ENCODE measurements around the gene ULK3. TPM values are rescaled to one million over a fixed set of nuclear protein-coding genes. Genes with fewer than 3 reads are reported as not detected.

The ULK3 gene
- total RNA-seq, 1 donor: 17.7 TPM

- H3K4me3 ChIP-seq (ENCODE audit: low read depth, low read length): no peak overlapping the region
- no peak for DNase-seq (ENCODE audit: low read depth)
- TF ChIP-seq, protein P1, sequence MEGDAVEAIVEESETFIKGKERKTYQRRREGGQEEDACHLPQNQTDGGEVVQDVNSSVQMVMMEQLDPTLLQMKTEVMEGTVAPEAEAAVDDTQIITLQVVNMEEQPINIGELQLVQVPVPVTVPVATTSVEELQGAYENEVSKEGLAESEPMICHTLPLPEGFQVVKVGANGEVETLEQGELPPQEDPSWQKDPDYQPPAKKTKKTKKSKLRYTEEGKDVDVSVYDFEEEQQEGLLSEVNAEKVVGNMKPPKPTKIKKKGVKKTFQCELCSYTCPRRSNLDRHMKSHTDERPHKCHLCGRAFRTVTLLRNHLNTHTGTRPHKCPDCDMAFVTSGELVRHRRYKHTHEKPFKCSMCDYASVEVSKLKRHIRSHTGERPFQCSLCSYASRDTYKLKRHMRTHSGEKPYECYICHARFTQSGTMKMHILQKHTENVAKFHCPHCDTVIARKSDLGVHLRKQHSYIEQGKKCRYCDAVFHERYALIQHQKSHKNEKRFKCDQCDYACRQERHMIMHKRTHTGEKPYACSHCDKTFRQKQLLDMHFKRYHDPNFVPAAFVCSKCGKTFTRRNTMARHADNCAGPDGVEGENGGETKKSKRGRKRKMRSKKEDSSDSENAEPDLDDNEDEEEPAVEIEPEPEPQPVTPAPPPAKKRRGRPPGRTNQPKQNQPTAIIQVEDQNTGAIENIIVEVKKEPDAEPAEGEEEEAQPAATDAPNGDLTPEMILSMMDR (IDR thresholded peaks at IDR 0.05; ENCODE audit: insufficient read depth, low read length): no peak
Measured at GRCh38 chr15:74816624-74817369, 26.2 kb downstream of the ULK3 start.

DNA sequence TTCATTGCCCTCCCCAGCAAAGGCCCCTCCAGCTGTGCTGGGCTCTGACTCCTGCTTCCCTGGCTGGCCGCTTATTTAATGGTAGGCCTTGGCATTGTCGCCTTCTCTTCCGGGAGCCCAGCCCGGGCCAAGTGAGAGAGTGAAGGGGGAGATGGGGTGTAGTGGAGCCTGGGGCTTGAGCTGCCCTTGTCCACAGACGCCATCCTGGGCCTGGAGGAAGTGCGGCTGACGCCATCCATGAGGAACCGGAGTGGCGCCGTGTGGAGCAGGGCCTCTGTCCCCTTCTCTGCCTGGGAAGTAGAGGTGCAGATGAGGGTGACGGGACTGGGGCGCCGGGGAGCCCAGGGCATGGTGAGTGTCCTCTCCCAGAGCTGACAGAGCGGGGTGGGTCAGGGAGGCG, 27.0 kb downstream of the ULK3 start:
- TF ChIP-seq, protein P1 (IDR thresholded peaks at IDR 0.05; ENCODE audit: insufficient read depth, low read length): no peak
- DNase-seq (ENCODE audit: low read depth): no peak
- H3K4me3 ChIP-seq (ENCODE audit: low read depth, low read length): no peak overlapping the region

DNA sequence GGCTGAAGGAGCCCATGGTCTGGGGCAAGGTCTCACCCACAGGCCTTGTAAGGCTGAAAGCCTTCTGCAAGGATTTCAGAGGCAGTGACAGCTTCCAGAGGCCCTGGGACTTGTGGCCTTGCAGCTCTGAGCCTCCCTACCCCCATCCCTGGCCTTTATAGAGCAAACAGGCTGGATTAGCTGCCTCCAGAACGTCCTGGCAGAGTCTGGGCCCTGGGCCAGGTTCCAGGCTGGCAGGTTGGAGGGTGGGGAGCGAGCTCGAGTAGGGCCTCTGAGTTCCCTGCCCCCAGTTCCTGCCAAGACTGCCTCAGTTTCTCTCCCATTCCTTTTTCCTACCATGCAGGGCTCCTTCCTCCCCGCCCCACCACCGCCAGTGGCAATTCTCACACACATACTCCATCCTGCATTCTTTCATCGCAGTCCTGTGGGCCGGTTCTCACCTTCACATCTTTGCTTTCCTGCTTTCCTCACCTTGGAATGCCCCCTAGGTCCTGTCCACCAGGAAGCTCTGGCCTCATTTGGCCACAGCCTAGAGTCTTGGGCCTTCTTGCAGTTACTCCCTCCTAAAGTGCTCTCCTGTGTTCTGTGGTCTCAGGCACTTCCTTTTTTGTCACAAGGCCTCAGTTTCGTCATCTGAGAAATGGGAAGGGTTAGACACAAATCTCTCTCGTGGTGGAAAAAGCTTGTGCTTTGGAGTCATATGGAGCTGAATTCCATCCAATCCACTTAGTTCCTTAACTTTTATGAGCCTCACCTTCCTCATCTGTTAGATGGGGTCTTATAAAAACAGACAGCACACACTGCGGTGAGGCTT, 27.6 kb downstream of the ULK3 start:
- no peak overlapping the region for H3K4me3 ChIP-seq (ENCODE audit: low read depth, low read length)
- DNase-seq (ENCODE audit: low read depth): no peak
- TF ChIP-seq, protein P1 (IDR thresholded peaks at IDR 0.05; ENCODE audit: insufficient read depth, low read length): no peak

DNA sequence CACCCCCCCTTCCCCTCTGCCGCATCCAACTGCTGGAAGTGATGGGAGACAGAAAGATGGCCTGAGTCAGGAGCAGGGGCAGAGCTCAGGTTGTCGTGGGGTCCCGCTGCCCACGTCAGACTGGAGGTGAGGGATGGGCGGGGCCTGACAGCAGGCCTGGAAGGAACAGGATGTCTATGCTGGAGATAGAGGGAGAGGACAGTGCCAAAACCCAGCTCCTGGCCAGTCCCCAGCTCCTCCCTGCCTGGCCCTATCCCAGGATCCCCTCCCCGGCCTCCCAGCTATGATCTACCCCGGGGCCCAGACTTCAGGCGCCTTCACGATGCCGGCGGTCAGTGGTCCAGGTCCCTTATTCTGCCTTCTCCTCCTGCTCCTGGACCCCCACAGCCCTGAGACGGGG, 30.4 kb downstream of the ULK3 start, which contains the start of gene LMAN1L:
Gene LMAN1L, plus strand, starts transcription at position 303 of the 400 bp plus-strand sequence. Its CDS starts 20 bp downstream, at position 323.
- no peak within 1 kb of the TSS for H3K4me3 ChIP-seq (ENCODE audit: low read depth, low read length)
- DNase-seq (ENCODE audit: low read depth): no peak
- TF ChIP-seq, protein P1 (IDR thresholded peaks at IDR 0.05; ENCODE audit: insufficient read depth, low read length): no peak

DNA sequence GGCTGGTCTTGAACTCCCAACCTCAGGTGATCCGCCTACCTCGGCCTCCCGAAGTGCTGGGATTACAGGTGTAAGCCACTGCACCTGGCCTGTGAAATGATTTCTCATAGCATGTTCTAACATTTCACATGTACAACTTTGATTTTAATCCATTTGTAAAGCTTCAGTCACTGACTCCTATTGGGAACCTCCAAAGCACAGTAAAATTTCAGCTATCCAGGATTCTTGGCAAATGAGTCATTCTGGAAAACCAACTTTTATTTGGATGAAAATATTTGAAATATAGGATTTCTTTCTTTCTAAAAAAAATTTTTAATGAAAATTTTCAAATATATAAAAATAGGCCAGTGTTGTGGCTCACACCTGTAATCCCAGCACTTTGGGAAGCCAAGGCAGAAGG, 33.0 kb downstream of the ULK3 start:
- TF ChIP-seq, protein P1 (IDR thresholded peaks at IDR 0.05; ENCODE audit: insufficient read depth, low read length): no peak
- no peak overlapping the region for H3K4me3 ChIP-seq (ENCODE audit: low read depth, low read length)
- peak; percentile 50 for DNase-seq (ENCODE audit: low read depth)

DNA sequence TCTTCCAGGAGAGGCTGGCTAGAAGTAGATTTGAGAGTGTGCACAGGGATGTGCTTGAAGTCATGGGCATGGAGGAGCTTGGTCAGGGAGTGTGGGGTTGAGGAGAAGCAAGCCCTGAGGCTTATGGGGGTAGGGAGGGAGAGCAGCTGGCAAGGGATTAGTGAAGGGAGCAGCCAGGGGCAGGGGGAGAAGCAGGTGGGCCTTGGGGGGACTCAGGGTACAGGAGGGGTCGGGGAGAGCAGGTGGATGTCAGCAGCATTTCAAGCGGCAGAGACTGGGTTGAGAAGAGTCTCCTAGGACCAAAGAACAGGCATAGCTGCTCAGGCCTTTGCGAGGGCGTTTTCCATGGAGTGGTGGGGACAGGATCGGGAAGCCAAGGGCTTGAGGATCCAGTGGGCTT, 33.7 kb downstream of the ULK3 start:
- H3K4me3 ChIP-seq (ENCODE audit: low read depth, low read length): no peak overlapping the region
- TF ChIP-seq, protein P1 (IDR thresholded peaks at IDR 0.05; ENCODE audit: insufficient read depth, low read length): no peak
- no peak for DNase-seq (ENCODE audit: low read depth)

Data from fibroblast of the aortic adventitia (primary cell).